GM19324 (cell line): ENCODE data around the gene SQSTM1.

Experiments used
- ATAC-seq: cut with Tn5 transposase; IDR thresholded peaks from one replicate; pipeline ENCODE4 v1.9.1; 2021; ENCODE audit warnings: mild to moderate bottlenecking, moderate library complexity; ENCODE audit not compliant: unreplicated experiment, low FRiP score

The SQSTM1 gene

GRCh38 chr5:179805070-179805528 is 15.6 kb upstream of the SQSTM1 start:
- no peak for ATAC-seq

- ATAC-seq = peak; percentile 18
These were observed 15.0 kb upstream of the SQSTM1 start for GRCh38 chr5:179805529-179806249.

- peak; percentile 76 for ATAC-seq
These were observed 14.3 kb upstream of the SQSTM1 start, which contains the start of gene MGAT4B for GRCh38 chr5:179806250-179807048. Gene MGAT4B, minus strand, starts transcription at chr5:179806866. Its CDS starts 283 bp downstream, at chr5:179806583.

GRCh38 chr5:179812135-179812825 is 8.4 kb upstream of the SQSTM1 start:
- ATAC-seq = no peak

GRCh38 chr5:179812997-179813607 is 7.6 kb upstream of the SQSTM1 start:
- no peak for ATAC-seq

GRCh38 chr5:179814090-179814489 is 6.6 kb upstream of the SQSTM1 start:
- ATAC-seq = no peak

- no peak for ATAC-seq
These were observed 5.0 kb upstream of the SQSTM1 start for GRCh38 chr5:179815491-179816249.

- no peak for ATAC-seq
These were observed 4.3 kb upstream of the SQSTM1 start for GRCh38 chr5:179816401-179816795.

GRCh38 chr5:179816796-179817469 is 3.8 kb upstream of the SQSTM1 start:
- no peak for ATAC-seq

- ATAC-seq = no peak
These were observed 3.2 kb upstream of the SQSTM1 start for GRCh38 chr5:179817470-179817840.

- no peak for ATAC-seq
These were observed 2.6 kb upstream of the SQSTM1 start for GRCh38 chr5:179817890-179818745.

GRCh38 chr5:179818746-179819295 is 1.9 kb upstream of the SQSTM1 start:
- peak; percentile 69 for ATAC-seq

GRCh38 chr5:179819296-179820126 is 1.2 kb upstream of the SQSTM1 start:
- ATAC-seq = no peak

GRCh38 chr5:179820127-179820482 is 600 bp upstream of the SQSTM1 start:
- ATAC-seq = no peak

- ATAC-seq = peak; percentile 48
These were observed 773 bp downstream of the SQSTM1 start for GRCh38 chr5:179821298-179822058.

GRCh38 chr5:179822059-179822432 is 1.3 kb downstream of the SQSTM1 start:
- no peak for ATAC-seq
